Testis (tissue), 3 donors: ENCODE measurements around the gene CARMIL1. TPM values are rescaled to one million over a fixed set of nuclear protein-coding genes. Genes with fewer than 3 reads are reported as not detected.

Experiments used
- DNase-seq: peaks from one replicate; pipeline ENCODE4 v3.0.0-alpha.2; 2019
- H3K27ac ChIP-seq, 2 donors: fragments of 200-600 bp; sonication (generic); one replicate each; pipeline ENCODE4 v1.5.1; 2019
- H3K27me3 ChIP-seq: fragments of 200-600 bp; sonication (generic); one replicate; pipeline ENCODE4 v1.5.1; 2019
- H3K36me3 ChIP-seq: fragments of 200-600 bp; sonication (generic); one replicate; pipeline ENCODE4 v1.5.1; 2017; ENCODE audit warnings: low read depth; ENCODE audit errors: missing control alignments
- H3K4me1 ChIP-seq: fragments of 200-600 bp; sonication (generic); one replicate; pipeline ENCODE4 v1.5.1; 2019
- H3K4me3 ChIP-seq, 2 donors: fragments of 200-600 bp; sonication (generic); one replicate each; pipeline ENCODE4 v1.5.1; 2017 to 2019
- H3K9me3 ChIP-seq: fragments of 200-600 bp; sonication (generic); one replicate; pipeline ENCODE4 v1.5.1; 2017
- CTCF ChIP-seq, 3 experiments: fragments of 450-650 bp in 2 of 3; fragments of 200-600 bp in 1 of 3; sonication (generic) in 1 of 3; IDR thresholded peaks; one replicate each; pipeline ENCODE4 v1.5.1; 2016 to 2019; ENCODE audit warnings: antibody characterized with exemption in 3 of 3, mild to moderate bottlenecking in 2 of 3, moderate library complexity in 1 of 3
- POLR2A ChIP-seq: fragments of 450-650 bp; IDR thresholded peaks from one replicate; pipeline ENCODE4 v1.6.1; 2017; ENCODE audit warnings: antibody characterized with exemption, mild to moderate bottlenecking, moderate library complexity
- WGBS, 2 donors: methylation state at CpG; one replicate each; pipeline ENCODE4 v1.1.5; 2018; 5-methylcytosine and 5-hydroxymethylcytosine counted together
- intact Hi-C: fragments of 100-400 bp; cut with DNase I; formaldehyde crosslinking; loops from one replicate; pipeline ENCODE4 v1.15.1; 2023; ENCODE audit warnings: low total_unique reads
- polyA plus RNA-seq: library from polyadenylated mRNA; stranded (reverse); fragments of 350-450 nt; fragmentation: Illumina TruSeq; extraction: RNeasy Lipid Tissue Mini Kit (QIAGEN cat#74804); gene quantifications from one replicate; pipeline ENCODE4 v1.2.3, GENCODE V29; 2014; ENCODE audit warnings: low read depth, low replicate concordance; ENCODE audit not compliant: insufficient read depth
- total RNA-seq, 2 donors: library from RNA; depleted of rRNA; stranded (reverse); fragments of >200 nt; gene quantifications; one replicate each; pipeline ENCODE4 v1.2.3, GENCODE V29; 2016

Gene CARMIL1
- total and polyA plus RNA-seq, 3 donors from 2014 or later, result 39.4 to 120 (median 108) TPM

- H3K4me1 ChIP-seq, result no peaks in the 10 kb centered on the region
- WGBS, 2 donors, result 88 to 99% methylated on average over 2 of the region's 2 CpGs
- DNase-seq, result no peak
- intact Hi-C loops, result no loop called here
- no peak overlapping the region for H3K27ac ChIP-seq
- no peak for TF ChIP-seq CTCF (IDR thresholded peaks at IDR 0.05)
- no peak for TF ChIP-seq POLR2A
- no peak overlapping the region for H3K4me3 ChIP-seq
- H3K9me3 ChIP-seq, result no peaks in the 10 kb centered on the region
- no peaks in the 10 kb centered on the region for H3K36me3 ChIP-seq
- H3K27me3 ChIP-seq, result no peaks in the 10 kb centered on the region
These were observed 356.7 kb downstream of the CARMIL1 start for GRCh38 chr6:25635886-25636317.

DNA sequence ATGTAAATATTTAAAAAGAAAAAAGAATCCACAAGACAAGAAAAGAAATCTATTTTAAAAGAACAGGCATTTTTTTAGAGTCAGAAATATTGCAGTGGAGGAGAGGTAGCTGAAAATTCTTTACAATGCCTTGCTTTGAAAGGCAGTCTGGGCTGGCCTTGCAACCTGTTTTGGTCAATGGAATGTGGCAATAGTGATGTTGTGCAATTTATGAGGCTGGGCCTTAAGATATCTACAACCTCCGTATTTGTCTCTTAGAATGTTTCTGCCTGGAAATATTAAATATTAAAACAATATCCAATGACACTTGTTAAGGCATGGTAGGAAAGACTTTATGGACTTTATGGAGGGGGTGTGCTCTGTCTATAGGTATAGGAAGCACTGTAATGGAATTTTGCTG is 358.0 kb downstream of the CARMIL1 start:
- H3K27me3 ChIP-seq, result no peaks in the 10 kb centered on the region
- H3K4me1 ChIP-seq, result no peaks in the 10 kb centered on the region
- TF ChIP-seq CTCF (IDR thresholded peaks at IDR 0.05) (no peak), POLR2A (no peak)
- H3K27ac ChIP-seq, result no peak overlapping the region
- intact Hi-C loops, result no loop called here
- DNase-seq, result no peak
- H3K4me3 ChIP-seq, result no peak overlapping the region
- no peaks in the 10 kb centered on the region for H3K9me3 ChIP-seq
- H3K36me3 ChIP-seq, result no peaks in the 10 kb centered on the region
- 63 to 83% methylated on average over 1 of the region's 1 CpG for WGBS, 2 donors

DNA sequence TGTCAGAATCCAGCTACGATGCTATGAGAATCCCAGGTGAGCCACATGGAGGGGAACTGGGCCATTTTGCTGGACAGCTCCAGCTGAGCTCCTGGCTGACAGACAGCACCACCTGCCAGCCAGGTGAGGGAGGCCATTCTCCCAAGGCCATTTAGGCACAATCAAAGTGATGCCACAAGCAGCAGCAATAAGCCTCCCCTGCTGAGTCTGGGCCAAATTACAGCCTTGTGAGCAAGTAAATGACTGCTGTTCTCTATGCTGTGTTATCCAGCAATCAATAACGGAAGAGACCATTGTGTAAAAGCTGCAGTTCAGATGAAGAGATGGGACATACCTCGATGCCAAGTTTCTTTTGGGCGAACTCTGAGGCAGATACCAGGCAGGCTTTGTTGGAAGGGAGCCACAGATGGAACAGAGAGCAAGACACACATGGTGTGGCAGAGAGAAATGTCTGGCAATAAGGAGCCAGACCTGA is 358.8 kb downstream of the CARMIL1 start:
- no peaks in the 10 kb centered on the region for H3K9me3 ChIP-seq
- intact Hi-C loops, result no loop called here
- DNase-seq, result no peak
- H3K4me1 ChIP-seq, result no peaks in the 10 kb centered on the region
- WGBS, 2 donors, result 48 to 67% methylated on average over 4 of the region's 4 CpGs
- H3K27ac ChIP-seq, result no peak overlapping the region
- H3K27me3 ChIP-seq, result no peaks in the 10 kb centered on the region
- no peaks in the 10 kb centered on the region for H3K36me3 ChIP-seq
- H3K4me3 ChIP-seq, result no peak overlapping the region
- no peak for TF ChIP-seq POLR2A
- TF ChIP-seq CTCF (IDR thresholded peaks at IDR 0.05), result no peak

GRCh38 chr6:25639653-25640052 is 360.5 kb downstream of the CARMIL1 start:
- intact Hi-C loops, result no loop called here
- H3K27me3 ChIP-seq, result no peaks in the 10 kb centered on the region
- H3K4me3 ChIP-seq, result no peak overlapping the region

GRCh38 chr6:25640446-25640845 is 361.3 kb downstream of the CARMIL1 start:
- Histone ChIP-seq H3K4me3 (no peak overlapping the region), H3K9me3 (no peaks in the 10 kb centered on the region), H3K27me3 (no peaks in the 10 kb centered on the region), H3K36me3 (no peaks in the 10 kb centered on the region), H3K27ac (no peak overlapping the region), H3K4me1 (no peaks in the 10 kb centered on the region)
- no peak for DNase-seq
- WGBS, 2 donors, result 88% methylated on average over 5 of the region's 5 CpGs
- intact Hi-C loops, result no loop called here
- no peak for TF ChIP-seq POLR2A
- TF ChIP-seq CTCF (IDR thresholded peaks at IDR 0.05), result no peak

More at GRCh38 chr6:25639653-25640052, 360.5 kb downstream of the CARMIL1 start:
- Histone ChIP-seq H3K9me3 (no peaks in the 10 kb centered on the region), H3K36me3 (no peaks in the 10 kb centered on the region), H3K4me1 (no peaks in the 10 kb centered on the region), H3K27ac (no peak overlapping the region)
- no peak for TF ChIP-seq POLR2A
- DNase-seq, result no peak
- 88 to 90% methylated on average over 4 of the region's 4 CpGs for WGBS, 2 donors
